Measurements from ENCODE around the gene B3GNT4. TPM values are rescaled to one million over a fixed set of nuclear protein-coding genes. Genes with fewer than 3 reads are reported as not detected.

The B3GNT4 gene
- total and polyA plus RNA-seq, 2 of the 4 experiments (the other 2 are of a cell fraction), result 0.18 to 0.53 TPM

- peaks cover 2% of the 10 kb centered on the region; the same call in 1 of the 2 replicates for H3K9me3 ChIP-seq (ENCODE audit: control insufficient read depth, insufficient read depth, low read length)
- dilution Hi-C loops (cut with HindIII; ENCODE audit: low sequenced_read_pairs, unreplicated experiment), result no loop called here
- no peak overlapping the region for H2AK5ac ChIP-seq (ENCODE audit: low read depth, low read length)
- no peak overlapping the region for H3K27ac ChIP-seq (ENCODE audit: insufficient read depth, low read length)
- no CpG with 5 or more reads among the region's 1 CpG for WGBS, 2 experiments (ENCODE audit: extremely low coverage in 2 of 2, insufficient read length in 1 of 2)
- no peak overlapping the region for H2BK5ac ChIP-seq (ENCODE audit: low read depth, low read length, poor library complexity, severe bottlenecking)
- no peak overlapping the region for H3K4me2 ChIP-seq (ENCODE audit: low read depth, low read length)
- H3K36me3 ChIP-seq (ENCODE audit: control insufficient read depth, insufficient read depth, low read length), result no peaks in the 10 kb centered on the region
- H3K9ac ChIP-seq (ENCODE audit: low read depth, low read length), result no peak overlapping the region
- peaks cover 4% of the 10 kb centered on the region for H3K4me1 ChIP-seq (ENCODE audit: control insufficient read depth, insufficient read depth, low read length)
- no peak overlapping the region for H3K14ac ChIP-seq (replicated peaks; ENCODE audit: low read depth, low read length)
- H2BK15ac ChIP-seq (ENCODE audit: low read depth, low read length), result no peak overlapping the region
- H3K27me3 ChIP-seq (ENCODE audit: control insufficient read depth, insufficient read depth, low read length), result no peaks in the 10 kb centered on the region
- no peak overlapping the region for H4K91ac ChIP-seq (ENCODE audit: insufficient read depth, low read depth, low read length)
- H4K5ac ChIP-seq (ENCODE audit: low read depth, low read length), result no peak overlapping the region
- no peak for ATAC-seq (ENCODE audit: low read depth)
- no peak overlapping the region for H2BK20ac ChIP-seq (ENCODE audit: low read depth, low read length)
- ChIA-PET POLR2A (ENCODE audit: unreplicated experiment) (interaction anchor here (0.5 to 0.7 kb wide), 2 partner anchors 9 to 72 kb away, joined by 3 to 9 read pairs; no protein-coding TSS in a partner anchor), CTCF (no interaction called here)
- no peak overlapping the region for H2AFZ ChIP-seq (replicated peaks; ENCODE audit: low read length, poor library complexity)
- DNase-seq, result no peak
- no peak overlapping the region for H3K56ac ChIP-seq (ENCODE audit: extremely low read depth, insufficient read depth, low read length)
- no peak overlapping the region for H3K18ac ChIP-seq (ENCODE audit: low read depth, low read length)
- no peaks in the 10 kb centered on the region for H3K79me1 ChIP-seq (ENCODE audit: low read depth in 1 of 2, low read length in 2 of 2)
- intact Hi-C loops (cut with micrococcal nuclease), result no loop called here
- H4K20me1 ChIP-seq (ENCODE audit: insufficient read depth, low read length), result no peaks in the 10 kb centered on the region
- TF ChIP-seq MXI1 (IDR thresholded peaks at IDR 0.05; ENCODE audit: borderline replicate concordance, low read depth, low read length) (no peak), RCOR1 (IDR thresholded peaks at IDR 0.05; ENCODE audit: insufficient replicate concordance, low read length) (no peak), NFE2L2 (IDR thresholded peaks at IDR 0.05; ENCODE audit: low read depth, low read length) (no peak), CHD1 (IDR thresholded peaks at IDR 0.05; ENCODE audit: low read depth, low read length) (no peak), POLR2A (IDR thresholded peaks at IDR 0.05; ENCODE audit: low read depth, low read length) (no peak), MAZ (IDR thresholded peaks at IDR 0.05; ENCODE audit: borderline replicate concordance, low read depth, low read length) (no peak), CTCF (conservative IDR thresholded peaks at IDR 0.05; ENCODE audit: low read depth, low read length) (no peak), ELK1 (IDR thresholded peaks at IDR 0.05; ENCODE audit: borderline replicate concordance, low read depth, low read length) (no peak), FOS (IDR thresholded peaks at IDR 0.05; ENCODE audit: low read depth, low read length) (no peak), SMC3 (IDR thresholded peaks at IDR 0.05; ENCODE audit: low read depth, low read length) (no peak), CEBPB (IDR thresholded peaks at IDR 0.05; ENCODE audit: low read depth, low read length) (no peak), MAFK (IDR thresholded peaks at IDR 0.05; ENCODE audit: low read depth, low read length) (no peak)
- in situ Hi-C loops (cut with MboI; ENCODE audit: low sequenced_read_pairs), result loop anchor here (5.0 kb wide), 2 partner anchors 63 to 138 kb away; no protein-coding TSS in a partner anchor
- H3K23ac ChIP-seq (ENCODE audit: low read depth, low read length), result no peak overlapping the region
- H2AK9ac ChIP-seq (replicated peaks; ENCODE audit: low read depth, low read length, poor library complexity), result no peak overlapping the region
- 0 out of 2 replicates have a peak, but pooled peaks cover 4% of the 10 kb centered on the region for H3K9me1 ChIP-seq (ENCODE audit: insufficient read depth, low read length)
- H3K4me3 ChIP-seq (ENCODE audit: insufficient read depth, low read depth, low read length), result no peak overlapping the region
- H3K4ac ChIP-seq (ENCODE audit: low read depth, low read length), result no peak overlapping the region
- no peak overlapping the region for H2BK120ac ChIP-seq (ENCODE audit: low read depth, low read length)
- BruUV-seq (replicated peaks), result no TSS peak
- no peak overlapping the region for H4K8ac ChIP-seq (ENCODE audit: low read depth in 2 of 2, low read length in 2 of 2)
Measured at GRCh38 chr12:122194804-122195203, 8.7 kb upstream of the B3GNT4 start.

Measured in IMR-90 (cell line).